Measurements from ENCODE around the gene HIVEP3. TPM values are rescaled to one million over a fixed set of nuclear protein-coding genes. Genes with fewer than 3 reads are reported as not detected.

Gene HIVEP3
- total and polyA plus RNA-seq, 2 experiments from 2014 or later, result 0.57 to 5.9 TPM

DNA sequence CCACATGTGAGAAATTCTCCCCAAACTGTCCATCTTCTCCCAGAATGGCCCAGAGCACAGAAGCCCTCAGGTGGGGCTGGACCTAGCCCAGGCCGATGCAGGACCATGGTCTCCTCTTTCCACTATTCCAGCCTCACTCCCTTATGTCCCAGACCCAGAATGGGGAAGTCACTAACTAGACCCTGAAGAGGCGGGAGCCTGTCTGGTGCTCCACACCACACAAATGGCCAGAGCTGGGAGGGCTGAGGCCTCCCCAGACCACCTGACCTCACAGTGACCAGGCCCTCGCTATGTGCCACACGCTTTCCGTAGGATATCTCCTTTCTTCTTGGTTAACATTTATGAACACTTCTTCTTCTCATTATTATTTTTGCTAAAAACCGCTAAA, 379.3 kb downstream of the HIVEP3 start:
- H3K9me3 ChIP-seq (ENCODE audit: low read depth), result no peaks in the 10 kb centered on the region
- no peak overlapping the region for H3K4me2 ChIP-seq
- no peak for DNase-seq (ENCODE audit: low spot score)
- no peaks in the 10 kb centered on the region for H3K36me3 ChIP-seq (replicated peaks; ENCODE audit: insufficient read depth, low read depth)
- no peaks in the 10 kb centered on the region for H4K20me1 ChIP-seq (ENCODE audit: insufficient read depth, poor library complexity, severe bottlenecking)
- WGBS (ENCODE audit: low lambda C conversion rate, missing lambda C conversion rate), result 93% methylated on average over 6 of the region's 6 CpGs
- no peaks in the 10 kb centered on the region for H3K9me2 ChIP-seq (replicated peaks; ENCODE audit: insufficient read depth)
- no peak for TF ChIP-seq EZH2 (IDR thresholded peaks at IDR 0.05; ENCODE audit: borderline replicate concordance)
- TF ChIP-seq, protein P1, sequence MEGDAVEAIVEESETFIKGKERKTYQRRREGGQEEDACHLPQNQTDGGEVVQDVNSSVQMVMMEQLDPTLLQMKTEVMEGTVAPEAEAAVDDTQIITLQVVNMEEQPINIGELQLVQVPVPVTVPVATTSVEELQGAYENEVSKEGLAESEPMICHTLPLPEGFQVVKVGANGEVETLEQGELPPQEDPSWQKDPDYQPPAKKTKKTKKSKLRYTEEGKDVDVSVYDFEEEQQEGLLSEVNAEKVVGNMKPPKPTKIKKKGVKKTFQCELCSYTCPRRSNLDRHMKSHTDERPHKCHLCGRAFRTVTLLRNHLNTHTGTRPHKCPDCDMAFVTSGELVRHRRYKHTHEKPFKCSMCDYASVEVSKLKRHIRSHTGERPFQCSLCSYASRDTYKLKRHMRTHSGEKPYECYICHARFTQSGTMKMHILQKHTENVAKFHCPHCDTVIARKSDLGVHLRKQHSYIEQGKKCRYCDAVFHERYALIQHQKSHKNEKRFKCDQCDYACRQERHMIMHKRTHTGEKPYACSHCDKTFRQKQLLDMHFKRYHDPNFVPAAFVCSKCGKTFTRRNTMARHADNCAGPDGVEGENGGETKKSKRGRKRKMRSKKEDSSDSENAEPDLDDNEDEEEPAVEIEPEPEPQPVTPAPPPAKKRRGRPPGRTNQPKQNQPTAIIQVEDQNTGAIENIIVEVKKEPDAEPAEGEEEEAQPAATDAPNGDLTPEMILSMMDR (IDR thresholded peaks at IDR 0.05; ENCODE audit: poor library complexity), result no peak
- no peak for TF ChIP-seq EZH2phosphoT487 (IDR thresholded peaks at IDR 0.05; ENCODE audit: low read depth, severe bottlenecking, unreplicated experiment)
- no peak overlapping the region for H2AFZ ChIP-seq
- no peak overlapping the region for H3K27ac ChIP-seq
- H3K27me3 ChIP-seq, result peaks cover 4% of the 10 kb centered on the region
- H3K4me1 ChIP-seq (ENCODE audit: insufficient read depth), result peaks cover 10% of the 10 kb centered on the region
- no peaks in the 10 kb centered on the region for H3K79me2 ChIP-seq
- H3K4me3 ChIP-seq, result no peak overlapping the region

DNA sequence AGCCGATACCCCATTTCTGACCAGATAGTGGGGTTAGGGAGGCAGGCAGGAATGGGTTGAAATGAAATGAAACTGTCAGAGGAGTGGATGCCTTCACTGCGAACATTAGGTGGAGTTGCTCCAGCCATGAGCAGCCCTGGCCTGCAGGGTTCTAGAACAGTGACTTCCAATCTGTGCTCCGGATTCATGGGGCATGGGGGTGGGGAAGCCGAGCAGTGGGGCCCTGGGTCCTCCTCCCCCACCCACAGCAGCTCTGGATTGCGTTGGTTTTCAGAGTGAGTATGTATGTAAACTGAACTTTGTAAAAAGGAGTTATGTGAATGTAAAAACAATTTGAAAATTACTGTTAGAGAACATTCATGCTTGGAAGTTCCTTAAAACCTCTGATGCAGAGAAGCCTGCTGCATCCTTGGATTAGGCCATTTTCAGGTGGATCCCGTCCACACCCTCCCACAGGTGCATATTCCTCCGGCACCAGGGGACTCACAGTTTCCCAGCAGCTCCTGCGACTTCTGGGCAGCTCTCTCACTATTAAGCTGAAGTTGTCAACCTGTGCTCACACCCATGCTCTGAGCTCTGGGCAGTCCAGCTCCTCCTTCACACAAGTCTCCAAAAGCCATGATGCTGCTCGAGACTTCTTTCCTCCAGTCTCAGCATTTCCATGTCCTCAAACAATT, 379.8 kb downstream of the HIVEP3 start:
- Histone ChIP-seq H3K9me2 (replicated peaks; ENCODE audit: insufficient read depth) (no peaks in the 10 kb centered on the region), H3K4me3 (no peak overlapping the region), H3K27ac (no peak overlapping the region), H2AFZ (no peak overlapping the region), H3K79me2 (no peaks in the 10 kb centered on the region), H3K27me3 (peaks cover 4% of the 10 kb centered on the region), H3K4me2 (no peak overlapping the region), H3K36me3 (replicated peaks; ENCODE audit: insufficient read depth, low read depth) (no peaks in the 10 kb centered on the region), H4K20me1 (ENCODE audit: insufficient read depth, poor library complexity, severe bottlenecking) (no peaks in the 10 kb centered on the region), H3K4me1 (ENCODE audit: insufficient read depth) (peaks cover 10% of the 10 kb centered on the region), H3K9me3 (ENCODE audit: low read depth) (no peaks in the 10 kb centered on the region)
- TF ChIP-seq, protein P1 (IDR thresholded peaks at IDR 0.05; ENCODE audit: poor library complexity), result no peak
- no peak for TF ChIP-seq EZH2 (IDR thresholded peaks at IDR 0.05; ENCODE audit: borderline replicate concordance)
- no peak for TF ChIP-seq EZH2phosphoT487 (IDR thresholded peaks at IDR 0.05; ENCODE audit: low read depth, severe bottlenecking, unreplicated experiment)
- 79% methylated on average over 9 of the region's 9 CpGs for WGBS (ENCODE audit: low lambda C conversion rate, missing lambda C conversion rate)
- no peak for DNase-seq (ENCODE audit: low spot score)

DNA sequence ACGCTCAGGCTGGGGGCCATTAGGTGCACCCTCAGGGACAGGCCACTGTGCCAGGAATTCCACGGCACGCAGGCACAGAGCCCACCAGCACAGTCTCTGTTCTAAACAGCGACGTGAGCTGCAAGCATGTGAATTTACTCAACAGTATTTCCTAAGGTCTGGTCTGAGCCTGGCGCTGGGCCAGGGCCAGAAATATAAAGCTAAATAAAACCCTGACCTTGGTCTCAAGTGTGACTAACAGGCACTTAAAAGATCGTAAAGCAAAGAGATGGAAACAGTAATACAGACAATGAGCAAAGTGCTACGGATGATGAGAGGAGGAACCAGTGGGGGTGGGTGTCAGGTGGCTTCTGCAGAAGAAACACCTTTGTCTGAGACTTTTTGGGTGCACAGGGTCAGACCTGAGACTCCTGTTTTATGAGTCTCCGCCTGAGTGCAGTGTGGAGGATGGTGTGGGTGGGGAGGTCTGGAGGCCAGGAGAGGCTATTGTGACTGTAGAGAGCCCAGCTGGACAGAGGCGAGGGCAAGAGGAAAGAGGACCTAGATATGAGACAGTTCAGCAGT, 380.9 kb downstream of the HIVEP3 start:
- TF ChIP-seq EZH2 (IDR thresholded peaks at IDR 0.05; ENCODE audit: borderline replicate concordance), result no peak
- TF ChIP-seq, protein P1 (IDR thresholded peaks at IDR 0.05; ENCODE audit: poor library complexity), result no peak
- no peak for TF ChIP-seq EZH2phosphoT487 (IDR thresholded peaks at IDR 0.05; ENCODE audit: low read depth, severe bottlenecking, unreplicated experiment)
- Histone ChIP-seq H3K4me2 (no peak overlapping the region), H3K9me2 (replicated peaks; ENCODE audit: insufficient read depth) (no peaks in the 10 kb centered on the region), H3K79me2 (no peaks in the 10 kb centered on the region), H3K4me1 (ENCODE audit: insufficient read depth) (peaks cover 10% of the 10 kb centered on the region), H4K20me1 (ENCODE audit: insufficient read depth, poor library complexity, severe bottlenecking) (no peaks in the 10 kb centered on the region), H2AFZ (no peak overlapping the region), H3K9me3 (ENCODE audit: low read depth) (no peaks in the 10 kb centered on the region), H3K36me3 (replicated peaks; ENCODE audit: insufficient read depth, low read depth) (no peaks in the 10 kb centered on the region), H3K27ac (no peak overlapping the region), H3K4me3 (no peak overlapping the region), H3K27me3 (peaks cover 4% of the 10 kb centered on the region)
- WGBS (ENCODE audit: low lambda C conversion rate, missing lambda C conversion rate), result 35% methylated on average over 10 of the region's 10 CpGs
- peak; percentile 78 for DNase-seq (ENCODE audit: low spot score)
